ENCODE results near the gene SASS6.

DNA sequence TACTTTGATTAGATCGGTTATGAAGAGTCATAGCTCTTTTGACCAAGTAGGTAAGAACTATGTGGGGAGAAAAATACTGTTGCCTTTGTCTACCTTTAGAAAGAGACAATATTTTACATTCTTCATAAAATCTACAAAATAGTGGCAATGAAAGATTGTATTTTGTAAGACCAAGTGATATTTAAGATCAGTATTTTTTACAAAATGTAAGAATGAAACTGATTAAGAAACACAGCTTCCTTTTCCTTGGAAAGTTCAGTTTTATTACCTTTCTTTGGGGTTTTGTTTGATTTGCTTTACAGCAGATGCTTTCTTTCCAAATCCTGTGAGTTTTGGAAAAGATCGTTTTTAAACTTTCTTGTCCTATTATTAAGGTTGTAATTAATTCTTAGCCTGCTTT is 93.1 kb downstream of the SASS6 start:
- TF ChIP-seq POLR2A (IDR thresholded peaks at IDR 0.05), result no peak
- TF ChIP-seq, protein P1, sequence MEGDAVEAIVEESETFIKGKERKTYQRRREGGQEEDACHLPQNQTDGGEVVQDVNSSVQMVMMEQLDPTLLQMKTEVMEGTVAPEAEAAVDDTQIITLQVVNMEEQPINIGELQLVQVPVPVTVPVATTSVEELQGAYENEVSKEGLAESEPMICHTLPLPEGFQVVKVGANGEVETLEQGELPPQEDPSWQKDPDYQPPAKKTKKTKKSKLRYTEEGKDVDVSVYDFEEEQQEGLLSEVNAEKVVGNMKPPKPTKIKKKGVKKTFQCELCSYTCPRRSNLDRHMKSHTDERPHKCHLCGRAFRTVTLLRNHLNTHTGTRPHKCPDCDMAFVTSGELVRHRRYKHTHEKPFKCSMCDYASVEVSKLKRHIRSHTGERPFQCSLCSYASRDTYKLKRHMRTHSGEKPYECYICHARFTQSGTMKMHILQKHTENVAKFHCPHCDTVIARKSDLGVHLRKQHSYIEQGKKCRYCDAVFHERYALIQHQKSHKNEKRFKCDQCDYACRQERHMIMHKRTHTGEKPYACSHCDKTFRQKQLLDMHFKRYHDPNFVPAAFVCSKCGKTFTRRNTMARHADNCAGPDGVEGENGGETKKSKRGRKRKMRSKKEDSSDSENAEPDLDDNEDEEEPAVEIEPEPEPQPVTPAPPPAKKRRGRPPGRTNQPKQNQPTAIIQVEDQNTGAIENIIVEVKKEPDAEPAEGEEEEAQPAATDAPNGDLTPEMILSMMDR (IDR thresholded peaks at IDR 0.05), result no peak

All from lower leg skin (tissue), 3 donors.